Fibroblast of lung (primary cell): Measurements from ENCODE around the gene TPT1. TPM values are rescaled to one million over a fixed set of nuclear protein-coding genes. Genes with fewer than 3 reads are reported as not detected.

ENCODE experiments used
- DNase-seq, 2 donors: peaks; one replicate each; pipeline versions ENCODE4 v3.0.0 to v3.0.0-alpha.2; 2010; ENCODE audit warnings: low read depth in 2 of 2
- H2AFZ ChIP-seq: 2 replicates; pipeline ENCODE4 v1.5.1; 2012; ENCODE audit warnings: low read length, control low read depth, inconsistent platforms
- H3K27ac ChIP-seq: 2 replicates; pipeline ENCODE4 v1.5.1; 2011; ENCODE audit warnings: low read length, control low read depth; ENCODE audit not compliant: insufficient read depth
- H3K27me3 ChIP-seq: 2 replicates; pipeline ENCODE4 v1.5.1; 2011; ENCODE audit warnings: mild to moderate bottlenecking, low read length; ENCODE audit not compliant: control insufficient read depth, insufficient read depth
- H3K36me3 ChIP-seq: 2 replicates; pipeline ENCODE4 v1.5.1; 2011; ENCODE audit warnings: low read length; ENCODE audit not compliant: control insufficient read depth, insufficient read depth
- H3K4me1 ChIP-seq: 2 replicates; pipeline ENCODE4 v1.5.1; 2011; ENCODE audit warnings: low read length; ENCODE audit not compliant: control insufficient read depth, insufficient read depth; ENCODE audit errors: extremely low read depth
- H3K4me2 ChIP-seq: 2 replicates; pipeline ENCODE4 v1.5.1; 2011; ENCODE audit warnings: low read length, control low read depth; ENCODE audit not compliant: insufficient read depth; ENCODE audit errors: extremely low read depth
- H3K4me3 ChIP-seq, 4 experiments: fragments of 200-600 bp in 1 of 4; sonication (generic) in 1 of 4; replicated peaks in 1 of 4; 2 replicates each; pipeline ENCODE4 v1.5.1; 2011 to 2016; ENCODE audit warnings: low read length in 4 of 4, low read depth in 3 of 4, mild to moderate bottlenecking in 3 of 4, control low read depth in 2 of 4, inconsistent platforms in 1 of 4, mixed read lengths in 1 of 4; ENCODE audit not compliant: insufficient read depth in 1 of 4; ENCODE audit errors: control extremely low read depth in 1 of 4
- H3K79me2 ChIP-seq: 2 replicates; pipeline ENCODE4 v1.5.1; 2012; ENCODE audit warnings: mild to moderate bottlenecking, low read length, inconsistent platforms; ENCODE audit not compliant: control insufficient read depth, insufficient read depth
- H3K9ac ChIP-seq: 2 replicates; pipeline ENCODE4 v1.5.1; 2011; ENCODE audit warnings: mild to moderate bottlenecking, low read length, control low read depth; ENCODE audit not compliant: insufficient read depth
- H3K9me3 ChIP-seq: 2 replicates; pipeline ENCODE4 v1.5.1; 2012; ENCODE audit warnings: low read depth, low read length; ENCODE audit not compliant: control insufficient read depth, insufficient read depth
- H4K20me1 ChIP-seq: 2 replicates; pipeline ENCODE4 v1.5.1; 2011; ENCODE audit warnings: low read length; ENCODE audit not compliant: control insufficient read depth, insufficient read depth; ENCODE audit errors: extremely low read depth
- CTCF ChIP-seq, 2 donors: IDR thresholded peaks in 1 of 2; conservative IDR thresholded peaks in 1 of 2; 1 replicate in 1 of 2; 2 replicates in 1 of 2; pipeline ENCODE4 v1.5.1; 2011 to 2012; ENCODE audit warnings: low read length in 2 of 2, control low read depth in 1 of 2, inconsistent platforms in 1 of 2, low read depth in 1 of 2, mild to moderate bottlenecking in 1 of 2
- EZH2 ChIP-seq: IDR thresholded peaks from 2 replicates; pipeline ENCODE4 v1.5.1; 2012; ENCODE audit warnings: low read length, control low read depth, mild to moderate bottlenecking; ENCODE audit errors: missing control alignments
- polyA plus RNA-seq, 2 donors: library from polyadenylated mRNA; depleted of rRNA in 1 of 2; stranded (reverse) in 1 of 2; unstranded in 1 of 2; fragments of >200 nt; gene quantifications; 2 replicates each; pipeline ENCODE4 v1.2.1, GENCODE V29; 2011 to 2012; ENCODE audit warnings: missing spikeins in 1 of 2
- total RNA-seq: library from RNA; depleted of rRNA; stranded (reverse); fragments of >200 nt; gene quantifications from 2 replicates; pipeline ENCODE4 v1.2.1, GENCODE V29; 2014

TPT1 gene
- total and polyA plus RNA-seq, 2 donors (not counting 1 experiment from before 2014, with no cell fraction given), result 2,237 to 5,502 TPM

GRCh38 chr13:45314822-45315221, 26.2 kb downstream of the TPT1 start:
- no peaks in the 10 kb centered on the region for H3K4me1 ChIP-seq
- no peak overlapping the region for H3K9ac ChIP-seq
- H4K20me1 ChIP-seq, result no peaks in the 10 kb centered on the region
- H3K4me2 ChIP-seq, result no peak overlapping the region
- DNase-seq, result no peak
- H3K79me2 ChIP-seq, result no peaks in the 10 kb centered on the region
- no peak overlapping the region for H2AFZ ChIP-seq
- H3K4me3 ChIP-seq, result no peak overlapping the region
- TF ChIP-seq CTCF (conservative IDR thresholded peaks at IDR 0.05 in 1 of 2, IDR thresholded peaks at IDR 0.05 in 1 of 2; ENCODE audit: low read depth in 1 of 2, low read length in 2 of 2) (no peak), EZH2 (no peak)
- no peak overlapping the region for H3K27ac ChIP-seq
- no peaks in the 10 kb centered on the region for H3K27me3 ChIP-seq
- H3K36me3 ChIP-seq, result no peaks in the 10 kb centered on the region
- H3K9me3 ChIP-seq, result no peaks in the 10 kb centered on the region

- peak overlapping the region in 2 of 4 experiments; percentile 53 to 57 for H3K4me3 ChIP-seq
- no peak overlapping the region for H3K27ac ChIP-seq
- no peaks in the 10 kb centered on the region for H3K36me3 ChIP-seq
- no peaks in the 10 kb centered on the region for H3K79me2 ChIP-seq
- DNase-seq, result no peak
- H3K9me3 ChIP-seq, result no peaks in the 10 kb centered on the region
- no peak overlapping the region for H3K9ac ChIP-seq
- peaks cover 2% of the 10 kb centered on the region for H3K4me1 ChIP-seq
- H3K4me2 ChIP-seq, result peak overlapping the region; percentile 64
- no peaks in the 10 kb centered on the region for H3K27me3 ChIP-seq
- no peaks in the 10 kb centered on the region for H4K20me1 ChIP-seq
- H2AFZ ChIP-seq, result no peak overlapping the region
- no peak for TF ChIP-seq EZH2
- TF ChIP-seq CTCF (conservative IDR thresholded peaks at IDR 0.05 in 1 of 2, IDR thresholded peaks at IDR 0.05 in 1 of 2; ENCODE audit: low read depth in 1 of 2, low read length in 2 of 2), result no peak
These were observed 30.4 kb downstream of the TPT1 start for GRCh38 chr13:45310341-45311131.

DNA sequence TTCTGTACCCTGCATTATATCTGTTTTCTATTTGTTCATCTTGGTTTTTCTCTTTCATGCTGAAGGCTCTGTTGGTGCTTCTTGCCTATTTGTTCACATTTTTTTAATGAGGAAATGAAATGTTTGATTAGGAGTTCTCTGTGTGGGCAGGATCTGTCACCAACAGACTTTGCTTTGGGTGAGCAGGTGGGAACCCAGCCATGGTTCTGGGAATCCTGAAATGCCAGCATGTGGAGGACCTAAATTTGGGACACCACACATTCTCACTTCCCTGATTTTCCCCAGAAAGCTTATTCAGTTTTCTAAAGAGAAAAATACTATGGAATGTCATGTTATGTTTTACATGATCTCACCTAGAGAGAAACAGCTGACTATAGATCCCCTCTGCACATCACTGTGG, 34.0 kb downstream of the TPT1 start:
- Histone ChIP-seq H3K4me3 (no peak overlapping the region), H2AFZ (no peak overlapping the region), H3K27ac (no peak overlapping the region), H3K27me3 (no peaks in the 10 kb centered on the region), H3K9me3 (no peaks in the 10 kb centered on the region), H3K4me1 (peaks cover 2% of the 10 kb centered on the region), H3K4me2 (no peak overlapping the region), H3K9ac (no peak overlapping the region), H4K20me1 (no peaks in the 10 kb centered on the region), H3K79me2 (no peaks in the 10 kb centered on the region), H3K36me3 (no peaks in the 10 kb centered on the region)
- no peak for DNase-seq
- TF ChIP-seq CTCF (conservative IDR thresholded peaks at IDR 0.05 in 1 of 2, IDR thresholded peaks at IDR 0.05 in 1 of 2; ENCODE audit: low read depth in 1 of 2, low read length in 2 of 2) (no peak), EZH2 (no peak)
